Kidney epithelial cell (primary cell): ENCODE results near the gene CORO2B. TPM values are rescaled to one million over a fixed set of nuclear protein-coding genes. Genes with fewer than 3 reads are reported as not detected.

ENCODE experiments used
- DNase-seq: peaks from one replicate; pipeline ENCODE4 v3.0.0-alpha.2; 2010; ENCODE audit warnings: low read depth
- H3K27me3 ChIP-seq: 2 replicates; pipeline ENCODE4 v1.6.0; 2011; ENCODE audit warnings: low read length; ENCODE audit not compliant: control insufficient read depth, insufficient read depth
- H3K36me3 ChIP-seq: 2 replicates; pipeline ENCODE4 v1.5.1; 2011; ENCODE audit warnings: low read length; ENCODE audit not compliant: control insufficient read depth, insufficient read depth
- H3K4me3 ChIP-seq: 2 replicates; pipeline ENCODE4 v1.5.1; 2011; ENCODE audit warnings: low read depth, mild to moderate bottlenecking, control low read depth, low read length
- total RNA-seq: library from RNA; depleted of rRNA; stranded (reverse); fragments of >200 nt; gene quantifications from 2 replicates; pipeline ENCODE4 v1.2.3, GENCODE V29; 2015
- TF ChIP-seq, protein P1 (sequence below): IDR thresholded peaks from 2 replicates; pipeline ENCODE4 v1.5.1; 2011; ENCODE audit warnings: mild to moderate bottlenecking, moderate library complexity, low read length, control low read depth, inconsistent platforms; ENCODE audit not compliant: insufficient read depth, poor library complexity, severe bottlenecking

CORO2B gene
- total RNA-seq, 1 donor from 2014 or later: 19.8 TPM

DNA sequence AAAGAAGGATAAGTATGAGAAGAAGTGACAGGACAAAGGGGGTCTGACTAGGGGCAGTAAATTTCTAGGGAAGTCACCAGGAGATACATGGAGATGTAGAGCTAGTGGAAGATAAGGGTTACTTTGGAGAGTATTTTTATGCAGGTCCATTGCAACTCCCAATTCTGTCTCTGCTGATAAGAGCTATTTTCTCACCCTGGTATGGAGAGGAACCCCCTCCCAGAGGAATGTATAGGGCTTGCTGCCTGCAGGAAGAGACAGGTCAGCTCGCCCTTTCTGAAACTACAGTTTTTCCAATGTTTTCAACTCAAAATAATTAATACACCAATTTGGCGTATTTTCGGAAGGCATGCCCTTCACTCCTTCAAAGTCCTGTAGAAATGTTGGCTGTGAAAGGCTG lies 11.4 kb upstream of the CORO2B start:
- TF ChIP-seq, protein P1, sequence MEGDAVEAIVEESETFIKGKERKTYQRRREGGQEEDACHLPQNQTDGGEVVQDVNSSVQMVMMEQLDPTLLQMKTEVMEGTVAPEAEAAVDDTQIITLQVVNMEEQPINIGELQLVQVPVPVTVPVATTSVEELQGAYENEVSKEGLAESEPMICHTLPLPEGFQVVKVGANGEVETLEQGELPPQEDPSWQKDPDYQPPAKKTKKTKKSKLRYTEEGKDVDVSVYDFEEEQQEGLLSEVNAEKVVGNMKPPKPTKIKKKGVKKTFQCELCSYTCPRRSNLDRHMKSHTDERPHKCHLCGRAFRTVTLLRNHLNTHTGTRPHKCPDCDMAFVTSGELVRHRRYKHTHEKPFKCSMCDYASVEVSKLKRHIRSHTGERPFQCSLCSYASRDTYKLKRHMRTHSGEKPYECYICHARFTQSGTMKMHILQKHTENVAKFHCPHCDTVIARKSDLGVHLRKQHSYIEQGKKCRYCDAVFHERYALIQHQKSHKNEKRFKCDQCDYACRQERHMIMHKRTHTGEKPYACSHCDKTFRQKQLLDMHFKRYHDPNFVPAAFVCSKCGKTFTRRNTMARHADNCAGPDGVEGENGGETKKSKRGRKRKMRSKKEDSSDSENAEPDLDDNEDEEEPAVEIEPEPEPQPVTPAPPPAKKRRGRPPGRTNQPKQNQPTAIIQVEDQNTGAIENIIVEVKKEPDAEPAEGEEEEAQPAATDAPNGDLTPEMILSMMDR: no peak
- H3K27me3 ChIP-seq: peaks cover 4% of the 10 kb centered on the region
- no peak for DNase-seq

DNA sequence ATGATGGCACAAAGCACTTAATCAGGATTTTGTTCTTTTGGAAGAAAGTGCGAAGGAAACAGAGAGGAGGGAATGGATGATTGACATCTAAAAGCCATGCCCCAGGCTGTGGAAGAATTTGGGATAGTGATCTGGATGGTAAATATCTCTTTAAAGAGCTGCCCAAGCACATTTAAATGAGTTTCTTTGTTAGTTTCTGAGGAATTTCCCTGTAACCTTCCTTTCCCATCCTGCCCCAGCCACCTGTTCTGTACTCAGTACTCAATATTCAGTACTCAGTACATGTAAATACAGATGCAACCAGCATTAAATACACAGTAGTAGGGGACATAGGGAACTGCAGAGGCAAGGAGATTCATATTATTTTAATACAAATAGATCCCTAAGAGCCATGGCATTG lies 7.8 kb upstream of the CORO2B start:
- peaks cover 17% of the 10 kb centered on the region for H3K27me3 ChIP-seq
- DNase-seq: no peak
- TF ChIP-seq, protein P1: no peak
- no peaks in the 10 kb centered on the region for H3K36me3 ChIP-seq
- H3K4me3 ChIP-seq: no peak overlapping the region

More for the DNA sequence above, 11.4 kb upstream of the CORO2B start:
- H3K36me3 ChIP-seq: no peaks in the 10 kb centered on the region
- no peak overlapping the region for H3K4me3 ChIP-seq

DNA sequence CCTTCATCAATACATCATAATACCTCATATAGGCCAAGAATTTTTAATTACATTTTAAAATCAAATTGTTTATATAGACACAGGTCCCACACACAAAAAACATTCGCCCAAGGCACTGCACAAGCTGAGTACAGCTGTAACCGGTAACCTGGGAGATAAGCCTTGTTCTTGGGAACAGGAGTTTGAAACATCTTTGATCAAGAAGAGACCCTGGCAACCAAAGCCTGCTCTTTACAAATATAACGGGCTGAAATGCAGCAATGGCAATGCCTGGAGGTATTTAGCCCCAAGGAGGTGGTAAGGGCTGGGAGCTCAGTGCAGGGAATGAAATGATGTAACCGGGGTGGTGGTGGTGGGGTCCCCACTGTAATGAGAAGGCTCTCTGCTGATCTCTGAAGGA lies 7.2 kb upstream of the CORO2B start:
- no peak overlapping the region for H3K4me3 ChIP-seq
- TF ChIP-seq, protein P1: no peak
- DNase-seq: no peak
- no peaks in the 10 kb centered on the region for H3K36me3 ChIP-seq
- peaks cover 17% of the 10 kb centered on the region for H3K27me3 ChIP-seq

DNA sequence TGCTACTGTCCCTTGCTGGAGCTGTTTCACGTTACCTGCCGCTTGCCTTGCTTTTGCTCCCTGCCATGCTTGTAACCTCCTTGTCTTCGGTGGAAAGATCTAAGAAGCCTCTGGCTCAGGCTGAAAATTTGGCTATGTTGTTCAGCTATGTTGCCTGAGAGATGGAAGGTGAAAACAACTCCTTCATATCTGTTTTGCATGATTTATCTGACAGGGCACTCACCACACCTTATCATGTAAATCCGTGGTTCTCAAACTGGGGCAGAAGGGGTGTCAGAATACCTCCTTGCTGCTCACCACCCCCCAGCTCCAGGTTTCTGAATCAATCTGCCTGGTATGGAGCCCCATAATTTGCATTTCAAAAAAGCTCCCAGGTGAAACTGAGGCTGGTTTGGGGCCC lies 6.5 kb upstream of the CORO2B start:
- TF ChIP-seq, protein P1: no peak
- no peak for DNase-seq
- Histone ChIP-seq H3K4me3 (no peak overlapping the region), H3K27me3 (peaks cover 17% of the 10 kb centered on the region), H3K36me3 (no peaks in the 10 kb centered on the region)

DNA sequence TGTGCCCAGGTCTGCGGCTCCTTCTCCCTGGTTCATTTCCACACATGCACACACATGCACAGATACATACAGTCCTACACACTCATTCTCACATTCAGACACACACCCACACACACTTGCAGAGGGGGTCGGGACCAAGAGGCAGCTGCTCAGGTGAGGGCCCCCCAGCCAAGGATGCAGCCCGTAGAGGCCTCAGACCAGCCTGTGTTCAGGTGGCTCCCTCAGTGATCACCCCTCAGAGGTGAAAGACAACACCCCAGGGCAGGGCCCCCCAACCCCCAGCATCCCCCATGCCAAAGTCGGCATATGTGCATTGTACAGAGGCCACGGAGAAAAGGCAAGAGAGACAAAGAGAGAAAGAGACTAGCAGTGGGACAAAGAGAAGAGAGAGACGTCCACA lies 5.9 kb upstream of the CORO2B start:
- Histone ChIP-seq H3K4me3 (no peak overlapping the region), H3K27me3 (peaks cover 17% of the 10 kb centered on the region), H3K36me3 (no peaks in the 10 kb centered on the region)
- DNase-seq: no peak
- TF ChIP-seq, protein P1: no peak

DNA sequence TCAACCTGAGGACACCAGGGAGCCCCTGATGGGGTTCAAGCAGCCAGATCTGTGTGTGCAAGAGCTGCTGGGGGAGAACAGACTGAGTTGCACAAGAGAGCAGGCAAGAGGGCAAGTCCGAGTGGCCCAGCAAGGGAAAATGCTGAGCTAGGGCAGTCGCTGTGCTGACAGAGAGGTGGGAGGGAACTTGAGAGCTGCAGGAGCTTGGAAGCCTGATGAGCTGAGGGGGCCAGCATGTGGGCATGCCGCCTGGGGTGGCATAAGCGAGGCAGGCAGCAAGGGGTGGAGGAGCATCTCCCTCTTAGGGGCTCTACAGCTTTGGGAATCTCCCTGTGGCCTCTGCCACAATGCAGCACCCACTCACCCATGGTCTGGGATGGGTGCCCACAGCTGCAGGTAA lies 4.7 kb upstream of the CORO2B start:
- TF ChIP-seq, protein P1: no peak
- no peak for DNase-seq
- no peaks in the 10 kb centered on the region for H3K36me3 ChIP-seq
- H3K4me3 ChIP-seq: no peak overlapping the region
- peaks cover 17% of the 10 kb centered on the region for H3K27me3 ChIP-seq
